Activated CD4-positive, CD25-positive, alpha-beta regulatory T cell (primary cell): ENCODE results near the gene DAZAP2.
"Not testable (repeated sequence)": the region's sequence is repeated elsewhere in the genome, so short reads cannot be mapped to it uniquely, and the experiment has no call there.

ENCODE experiments used
- DNase-seq, 4 experiments: peaks; one replicate each; lab custom pipeline; 2025; lab: John Stamatoyannopoulos, UW

DAZAP2 gene

GRCh38 chr12:51247523-51248206 is 9.0 kb downstream of the DAZAP2 start:
- DNase-seq: no peak

GRCh38 chr12:51253276-51253675 is 14.7 kb downstream of the DAZAP2 start:
- DNase-seq: no peak

DNA sequence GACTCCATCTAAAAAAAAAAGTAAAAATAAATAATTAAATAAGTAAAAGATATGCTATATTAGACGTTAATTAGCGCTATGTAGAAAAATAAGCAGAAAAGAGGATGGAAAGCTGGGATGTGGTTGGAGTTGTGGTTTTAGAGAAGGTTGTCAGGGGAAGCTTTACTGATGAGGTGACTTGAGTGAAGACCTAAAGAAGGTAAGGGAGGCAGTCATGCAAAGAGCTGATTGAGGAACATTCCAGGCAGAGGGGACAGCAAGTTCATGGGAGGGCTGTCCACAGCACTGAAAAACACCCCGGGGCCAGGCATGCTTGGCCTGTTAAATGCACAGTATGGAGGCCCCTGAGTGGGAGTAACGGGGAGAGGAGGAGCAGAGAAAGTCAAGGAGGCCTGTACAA is 15.9 kb downstream of the DAZAP2 start:
- no peak for DNase-seq

GRCh38 chr12:51259600-51259999 is 21.0 kb downstream of the DAZAP2 start:
- not testable (repeated sequence) for DNase-seq

DNA sequence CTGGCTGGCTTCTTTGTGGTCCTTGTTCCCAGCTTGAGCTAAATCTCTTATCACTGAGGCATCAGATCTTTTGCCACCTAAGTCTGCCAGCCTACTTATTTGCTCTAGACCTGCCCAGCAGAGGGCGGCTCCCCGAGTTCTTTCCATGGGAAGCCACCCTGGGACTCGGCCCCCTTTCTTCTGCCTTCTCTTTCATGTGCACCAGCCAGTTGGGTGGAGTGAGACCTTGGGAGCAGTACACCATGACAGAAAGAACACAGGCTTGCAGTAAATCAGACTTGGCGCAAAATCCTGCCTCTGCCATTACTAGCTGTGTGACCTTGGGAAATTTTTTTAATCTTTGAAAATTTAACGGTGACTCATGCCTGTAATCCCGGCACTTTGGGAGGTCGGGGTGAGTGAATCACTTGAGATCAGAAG is 24.1 kb downstream of the DAZAP2 start:
- DNase-seq: no peak

- no peak for DNase-seq
These were observed 24.7 kb downstream of the DAZAP2 start for GRCh38 chr12:51263341-51263740.

DNA sequence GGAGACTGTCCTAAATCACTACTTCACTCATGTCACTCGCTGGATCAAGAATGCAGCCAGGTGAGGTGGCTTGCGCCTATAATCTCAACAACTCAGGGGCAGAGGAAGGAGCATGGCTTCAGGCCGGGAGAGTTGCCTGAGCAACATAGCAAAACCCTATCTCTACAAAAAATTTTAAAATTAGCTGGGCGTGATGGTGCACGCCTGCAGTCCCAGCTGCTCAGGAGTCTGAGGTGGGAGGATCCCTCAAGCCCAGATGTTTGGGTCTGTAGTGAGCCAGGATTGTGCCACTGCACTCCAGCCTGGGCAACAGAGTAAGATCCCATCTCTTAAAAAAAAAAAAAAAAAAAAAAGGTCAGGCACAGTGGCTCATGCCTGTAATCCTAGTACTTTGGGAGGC is 25.7 kb downstream of the DAZAP2 start:
- no peak for DNase-seq

DNA sequence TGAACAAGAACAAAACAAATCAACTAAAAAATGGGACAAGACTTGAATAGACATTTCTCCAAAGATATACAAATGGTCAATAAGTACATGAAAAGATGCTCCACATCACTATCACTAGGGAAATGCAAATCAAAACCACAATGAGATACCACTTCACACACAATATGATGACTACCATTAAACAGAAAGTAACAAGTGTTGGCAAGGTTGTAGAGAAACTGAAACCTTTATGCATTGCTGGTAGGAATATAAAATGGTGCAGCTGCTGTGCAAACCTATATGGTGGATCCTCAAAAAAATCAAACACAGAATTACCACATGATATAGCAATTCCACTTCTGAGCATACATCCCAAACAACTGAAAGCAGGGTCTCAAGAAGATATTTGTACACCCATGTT is 26.4 kb downstream of the DAZAP2 start:
- DNase-seq: no peak

DNA sequence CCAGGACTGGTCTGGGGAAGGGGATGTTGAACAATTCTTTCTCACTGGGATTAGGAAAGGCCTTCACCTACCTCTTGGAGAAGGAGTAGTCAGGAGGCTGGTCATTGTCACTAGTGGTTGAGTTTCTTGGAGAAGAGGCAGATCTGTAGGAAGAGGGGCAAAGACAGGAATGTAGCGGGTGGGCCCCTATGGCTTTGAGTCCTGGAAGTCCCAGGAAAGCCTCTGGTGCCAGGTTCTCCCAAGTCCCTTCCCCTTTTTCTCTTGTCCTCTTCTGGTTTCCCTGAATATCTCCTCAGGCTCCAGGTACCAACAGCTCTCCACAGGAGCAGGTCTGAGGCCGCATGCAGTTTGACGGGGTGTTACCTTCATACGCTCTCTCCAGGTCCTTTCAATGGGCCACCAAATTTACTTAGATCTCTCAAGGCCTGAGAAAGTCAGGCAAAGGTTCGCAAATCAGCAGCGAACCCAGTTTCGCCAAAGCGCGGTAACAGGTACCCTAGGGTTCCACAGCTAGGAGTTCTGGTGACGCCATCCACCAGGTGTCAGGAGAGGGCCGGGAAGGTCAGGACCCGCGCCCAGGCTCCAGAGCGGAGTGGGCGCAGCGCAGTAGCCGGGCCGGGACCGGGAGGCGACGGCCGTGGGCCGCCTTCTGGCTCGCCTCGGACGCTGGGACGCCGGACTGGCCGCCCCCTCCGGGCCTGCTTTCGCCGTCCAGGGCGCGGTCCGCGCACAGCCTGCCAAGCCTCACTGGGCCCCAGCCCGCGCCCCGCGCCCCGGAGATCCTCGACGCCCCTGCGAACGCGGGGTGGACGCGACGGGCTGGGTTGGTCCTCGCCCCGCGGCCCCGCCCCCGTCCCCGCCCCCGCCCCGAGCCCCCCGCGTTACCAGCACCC is 30.8 kb downstream of the DAZAP2 start:
- DNase-seq: peak; percentile 9 to 35 (median 22)

DNA sequence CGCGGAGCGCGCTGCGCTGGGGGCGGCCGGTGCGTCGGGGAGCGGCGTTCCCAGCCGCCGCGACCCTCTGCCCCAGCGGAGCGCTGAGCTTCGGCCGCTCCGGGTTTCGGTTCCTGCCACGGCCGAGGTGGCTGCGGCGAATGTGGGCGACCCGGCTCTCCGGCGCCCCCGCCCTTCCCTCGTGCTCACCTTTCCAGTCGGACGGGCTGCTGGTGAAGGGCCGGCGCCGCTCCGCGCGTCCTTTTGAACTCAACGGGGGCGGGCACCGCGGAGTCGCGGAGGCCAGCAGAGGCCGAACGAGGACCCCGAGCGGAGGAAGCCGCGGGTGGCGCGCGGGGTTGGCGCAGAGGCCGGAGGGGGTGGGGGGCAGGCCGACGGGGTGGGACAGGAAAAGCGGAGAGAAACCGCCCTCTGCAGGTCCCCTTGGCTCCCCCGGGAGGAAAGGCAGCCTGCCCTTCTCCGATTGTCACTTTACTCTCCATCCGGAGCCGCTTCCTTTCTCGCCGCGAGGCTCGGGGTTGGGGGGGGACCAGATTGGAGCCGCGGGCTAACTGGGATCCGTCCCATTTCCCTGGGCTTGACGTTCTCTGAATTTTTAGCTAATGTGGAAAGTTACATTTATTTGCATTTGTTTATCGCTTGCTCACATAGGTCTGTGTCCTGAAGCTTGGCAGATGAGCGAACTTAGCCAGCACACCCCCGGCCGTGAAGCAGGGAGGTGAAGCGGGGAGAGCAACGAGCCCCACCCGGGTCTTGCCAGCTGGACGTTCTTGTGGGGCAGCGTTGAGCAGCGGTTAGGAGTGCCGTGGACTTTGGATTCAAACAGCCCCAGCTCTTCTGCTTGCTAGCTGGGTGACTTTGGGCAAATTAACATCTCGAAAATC is 31.7 kb downstream of the DAZAP2 start, which contains the start of gene SMAGP:
SMAGP (minus strand) TSS at position 349 of the 884 bp plus-strand sequence. CDS start 1,137 bp downstream, outside the sequence.
- DNase-seq: peak in 3 of 4 experiments; percentile 6 to 14 (median 12)

GRCh38 chr12:51270951-51271518 is 32.4 kb downstream of the DAZAP2 start:
- no peak for DNase-seq

DNA sequence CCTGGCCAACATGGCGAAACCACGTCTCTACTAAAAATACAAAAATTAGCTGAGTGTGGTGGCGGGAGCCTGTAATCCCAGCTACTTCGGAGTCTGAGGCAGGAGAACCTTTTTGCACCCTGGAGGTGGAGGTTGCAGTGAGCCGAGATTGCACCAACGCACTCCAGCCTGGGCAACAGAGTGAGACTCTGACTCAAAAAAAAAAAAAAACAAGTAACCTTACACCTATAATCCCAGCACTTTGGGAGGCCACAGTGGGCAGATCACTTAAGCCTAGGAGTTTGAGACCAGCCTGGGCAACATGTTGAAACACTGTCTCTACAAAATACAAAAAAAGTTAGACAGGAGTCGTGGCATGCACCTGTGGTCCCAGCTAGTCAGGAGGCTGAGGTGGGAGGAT is 34.2 kb downstream of the DAZAP2 start:
- not testable (repeated sequence) for DNase-seq

DNA sequence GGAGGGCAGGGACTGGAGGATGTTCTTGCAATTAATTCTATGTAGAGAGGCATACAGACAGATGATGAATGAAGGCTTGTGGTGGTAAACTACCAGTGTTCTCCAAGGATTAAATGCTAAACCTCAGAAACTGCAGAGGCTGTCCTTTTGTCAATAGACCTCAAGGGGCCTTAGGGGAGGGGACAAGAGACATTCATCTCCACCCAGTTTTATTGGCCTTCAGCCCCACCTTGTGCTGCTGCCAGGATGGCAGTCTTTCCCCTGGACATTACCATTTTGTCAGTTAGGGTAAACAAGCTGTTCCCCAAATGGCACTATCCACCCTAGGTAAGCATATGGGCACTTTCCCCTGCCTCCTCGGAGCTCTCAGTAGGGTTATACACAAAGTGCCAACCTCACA is 36.5 kb downstream of the DAZAP2 start:
- no peak for DNase-seq

DNA sequence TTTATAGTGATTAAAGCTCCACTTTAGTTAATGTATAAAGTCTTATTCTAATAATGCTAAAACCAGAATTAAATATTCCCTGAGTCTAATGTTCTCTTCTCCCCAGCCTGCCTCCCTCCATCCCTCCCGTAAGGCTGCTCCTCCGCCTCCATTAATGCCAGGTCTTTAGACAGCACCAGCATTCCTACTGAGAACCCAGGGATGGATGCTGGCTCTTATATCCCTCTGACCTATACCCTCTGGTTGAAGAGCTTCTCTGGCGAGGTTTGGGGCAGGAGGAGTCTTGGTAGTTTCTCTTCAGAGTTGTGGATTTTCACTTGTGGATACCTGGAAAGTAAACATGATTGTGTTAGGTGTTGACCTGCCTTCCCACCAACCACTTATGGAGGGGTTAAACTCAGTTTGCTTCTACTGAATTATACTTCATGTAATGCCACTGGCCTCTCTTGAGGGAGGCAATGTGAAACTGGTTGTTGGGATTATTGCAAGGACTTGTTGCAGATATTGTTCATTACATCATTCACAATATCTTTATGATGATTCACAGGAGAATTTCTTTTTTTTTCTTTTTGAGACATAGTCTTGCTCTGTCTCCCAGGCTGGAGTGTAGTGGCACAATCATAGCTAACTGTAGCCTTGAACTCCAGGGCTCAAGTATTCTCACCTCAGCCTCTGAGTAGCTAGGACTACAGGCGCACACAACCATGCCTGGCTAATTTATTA is 42.7 kb downstream of the DAZAP2 start:
- DNase-seq: no peak

DNA sequence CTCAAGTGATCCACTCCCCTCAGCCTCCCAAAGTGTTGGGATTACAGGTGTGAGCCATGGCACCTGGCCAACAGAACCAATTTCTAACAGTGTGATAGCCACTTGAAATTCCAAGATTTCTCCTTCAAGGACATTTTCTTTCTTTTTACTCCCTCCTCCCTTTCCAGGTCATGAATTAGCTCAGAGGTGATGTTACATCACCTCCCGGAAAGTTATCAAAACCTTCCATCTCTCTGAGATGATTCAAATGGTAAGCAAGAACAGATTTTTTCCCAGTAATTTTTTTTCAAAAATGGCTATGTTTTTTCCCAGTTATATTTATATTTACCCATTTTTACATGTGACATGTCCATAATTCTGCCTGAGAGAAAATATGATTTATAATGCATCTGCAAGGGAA is 47.2 kb downstream of the DAZAP2 start:
- no peak for DNase-seq

DNA sequence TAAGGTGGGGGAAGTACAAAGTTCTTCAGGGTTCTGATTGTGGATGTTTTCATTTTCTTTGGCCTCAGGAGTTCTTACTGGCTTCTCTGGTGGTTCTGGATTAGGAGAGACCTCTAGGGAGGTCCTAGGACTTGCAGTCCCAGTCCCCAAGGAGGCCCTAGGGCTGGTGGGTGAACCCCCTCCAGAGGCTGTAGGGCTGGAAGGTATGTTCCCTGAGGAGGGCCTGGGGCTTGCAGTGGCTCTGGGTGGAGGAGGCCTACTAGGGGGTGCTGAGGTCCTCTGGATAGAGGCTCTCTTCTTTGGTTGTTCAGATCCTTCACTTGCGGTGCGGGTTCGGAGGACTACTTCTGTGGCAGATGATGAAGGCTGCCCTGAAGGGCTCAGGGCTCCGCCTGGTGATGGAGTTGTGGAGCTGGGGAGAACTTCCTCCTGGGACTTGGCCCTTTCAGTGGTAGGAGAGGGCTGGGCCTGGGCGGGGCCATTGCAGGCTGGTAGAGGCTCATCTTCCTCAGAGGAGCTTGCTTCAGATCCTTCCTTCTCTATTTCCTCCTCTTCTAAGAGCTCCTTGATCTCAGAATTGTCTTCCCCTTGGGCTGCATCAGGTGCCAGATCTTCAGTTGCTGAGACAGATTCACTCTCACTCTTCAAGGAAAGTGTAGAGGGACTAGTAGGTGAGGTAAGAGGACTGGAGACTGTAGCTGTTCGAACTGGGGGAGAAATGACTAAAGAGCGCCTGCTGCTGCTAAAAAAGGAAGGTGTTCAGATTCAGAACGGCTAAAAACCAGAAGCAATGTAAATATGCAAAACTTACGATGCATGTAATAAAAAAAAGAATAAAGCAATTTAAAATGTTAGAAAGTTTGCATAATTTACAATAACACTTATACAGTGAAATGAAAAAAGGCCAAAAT is 53.2 kb downstream of the DAZAP2 start:
- DNase-seq: not testable (repeated sequence)
